HG03571 (cell line): Measurements from ENCODE around the gene NDUFA13.

Source experiments
- ATAC-seq: cut with Tn5 transposase; IDR thresholded peaks from one replicate; pipeline ENCODE4 v1.9.1; 2021; ENCODE audit not compliant: unreplicated experiment

The NDUFA13 gene

DNA sequence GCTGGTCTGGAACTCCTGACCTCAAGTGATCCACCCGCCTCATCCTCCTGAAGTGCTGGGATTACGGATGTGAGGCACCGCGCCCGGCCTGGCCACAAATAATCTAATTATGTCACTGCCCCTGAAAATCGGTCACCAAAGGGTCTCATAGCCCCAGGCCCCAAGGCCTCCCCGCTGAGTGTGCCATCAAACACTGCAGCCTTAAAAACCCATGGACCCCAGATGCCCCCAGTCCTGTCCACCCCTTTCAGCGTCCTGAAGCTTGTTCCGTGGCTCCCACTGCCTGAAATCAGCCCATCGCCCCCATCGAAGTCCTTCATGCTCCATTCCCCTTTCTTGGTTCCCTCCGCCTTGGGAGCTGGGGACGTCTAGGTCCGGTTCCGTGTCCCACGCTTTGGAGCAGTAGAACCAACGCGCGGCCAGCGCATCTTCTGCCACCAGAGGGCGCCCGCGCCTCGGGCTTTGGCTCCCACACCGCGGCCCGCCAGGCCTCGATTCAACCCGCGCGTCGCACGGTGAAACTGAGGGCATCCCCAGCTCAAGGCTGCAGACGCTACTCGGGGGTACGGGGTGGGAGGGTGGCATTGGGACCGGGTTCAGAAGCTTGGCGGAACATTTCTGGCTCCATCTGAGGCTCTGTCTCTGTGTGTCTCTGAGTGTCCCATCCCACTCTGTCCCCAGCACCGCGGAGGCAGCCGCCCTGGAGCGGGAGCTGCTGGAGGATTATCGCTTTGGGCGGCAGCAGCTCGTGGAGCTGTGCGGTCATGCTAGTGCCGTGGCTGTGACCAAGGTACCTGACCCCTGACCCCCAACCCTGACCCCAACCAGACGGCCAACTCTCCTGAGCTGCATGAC, 16.2 kb downstream of the NDUFA13 start:
- ATAC-seq: no peak

DNA sequence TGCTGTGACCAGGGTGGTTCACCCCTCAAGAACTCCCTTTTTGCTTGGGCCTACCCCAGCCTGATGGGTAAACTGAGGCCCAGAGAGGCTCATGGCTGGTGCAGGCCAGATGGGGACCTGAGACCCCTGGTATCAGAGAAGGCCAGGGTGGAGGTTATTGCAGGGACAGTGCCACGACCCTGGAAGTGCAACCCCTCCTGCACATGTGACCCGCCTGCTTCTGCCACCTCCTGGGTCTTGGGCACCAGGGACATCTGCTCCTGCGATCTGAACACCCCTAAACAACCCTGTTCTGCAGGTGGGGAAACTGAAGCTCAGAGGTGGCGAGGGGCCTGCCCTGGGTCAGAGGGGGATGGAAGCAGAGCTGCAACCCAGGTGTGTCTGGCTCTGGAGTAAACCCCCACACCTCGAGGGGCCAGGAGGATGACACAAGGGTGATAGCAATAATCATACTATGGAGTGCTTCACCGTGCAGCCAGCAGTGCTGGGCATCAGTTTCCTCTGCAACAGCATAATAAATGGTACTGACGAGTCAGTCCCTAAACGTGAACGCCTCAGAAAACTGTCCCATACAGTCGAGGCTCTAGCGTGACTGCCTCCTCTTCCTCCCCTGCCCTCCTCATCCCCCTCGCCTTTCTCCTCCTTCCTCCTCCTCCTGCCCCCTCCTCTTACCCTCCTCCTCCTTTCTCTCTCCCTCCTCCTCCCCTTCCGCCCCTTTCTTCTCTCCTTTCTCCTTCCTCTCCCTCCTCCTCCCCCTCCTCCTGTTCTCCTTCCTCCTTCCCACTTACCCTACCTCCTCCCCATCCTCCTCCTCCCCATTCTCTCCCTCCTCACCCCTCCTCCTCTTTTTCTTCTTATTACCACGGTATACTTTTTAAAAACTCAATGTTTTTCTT, 17.0 kb downstream of the NDUFA13 start:
- ATAC-seq: no peak

DNA sequence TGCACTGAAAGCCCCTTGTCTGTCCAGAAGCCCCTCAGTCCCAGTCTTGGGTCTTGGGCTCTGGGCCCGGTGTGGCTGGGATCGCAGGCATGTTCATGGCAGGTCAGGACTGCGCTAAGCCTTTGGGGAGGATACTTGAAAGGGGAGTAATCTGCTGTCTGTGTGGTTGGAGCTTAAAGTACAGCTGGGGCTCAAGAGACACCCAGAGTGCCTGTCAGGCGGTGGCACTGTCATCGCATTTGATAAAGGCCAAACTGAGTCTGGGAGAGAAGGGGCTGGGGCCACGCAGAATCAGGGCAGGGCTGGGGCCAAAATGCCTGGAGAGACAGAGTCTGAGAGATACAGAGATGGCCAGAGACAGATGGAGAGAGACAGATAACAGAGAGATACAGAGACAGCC, 17.8 kb downstream of the NDUFA13 start:
- ATAC-seq: no peak

DNA sequence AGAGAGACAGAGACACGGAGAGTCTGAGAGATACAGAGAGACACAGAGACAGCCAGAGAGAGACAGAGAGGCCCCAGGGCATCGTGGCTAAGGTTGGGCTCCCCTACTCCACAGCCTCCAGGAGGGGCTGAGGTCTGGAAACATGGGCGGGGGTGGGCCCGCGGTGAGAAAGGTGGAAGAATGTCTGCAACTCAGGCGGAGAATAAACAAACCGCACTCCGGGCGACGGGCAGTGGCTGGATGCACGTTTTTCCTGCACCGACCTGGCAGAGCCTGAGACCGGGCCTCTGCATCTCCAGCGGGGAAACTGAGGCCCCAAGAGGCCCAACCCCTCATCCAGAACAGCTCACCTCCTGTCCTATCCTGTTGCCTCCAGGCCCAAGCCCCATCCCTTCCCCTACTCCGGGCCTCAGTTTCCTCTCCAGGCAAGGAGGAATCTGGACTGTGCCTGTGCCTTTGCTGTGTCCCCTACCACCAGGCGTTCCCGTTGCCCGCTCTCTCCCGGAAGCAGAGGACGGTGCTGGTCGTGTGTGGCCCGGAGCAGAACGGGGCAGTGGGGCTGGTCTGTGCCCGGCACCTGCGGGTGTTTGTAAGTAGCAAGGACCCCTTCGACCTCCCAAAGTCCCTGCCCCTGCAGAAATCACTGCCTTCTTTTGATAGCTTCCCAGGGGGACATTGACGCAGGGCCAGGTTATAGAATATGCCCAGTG, 18.7 kb downstream of the NDUFA13 start:
- ATAC-seq: no peak

DNA sequence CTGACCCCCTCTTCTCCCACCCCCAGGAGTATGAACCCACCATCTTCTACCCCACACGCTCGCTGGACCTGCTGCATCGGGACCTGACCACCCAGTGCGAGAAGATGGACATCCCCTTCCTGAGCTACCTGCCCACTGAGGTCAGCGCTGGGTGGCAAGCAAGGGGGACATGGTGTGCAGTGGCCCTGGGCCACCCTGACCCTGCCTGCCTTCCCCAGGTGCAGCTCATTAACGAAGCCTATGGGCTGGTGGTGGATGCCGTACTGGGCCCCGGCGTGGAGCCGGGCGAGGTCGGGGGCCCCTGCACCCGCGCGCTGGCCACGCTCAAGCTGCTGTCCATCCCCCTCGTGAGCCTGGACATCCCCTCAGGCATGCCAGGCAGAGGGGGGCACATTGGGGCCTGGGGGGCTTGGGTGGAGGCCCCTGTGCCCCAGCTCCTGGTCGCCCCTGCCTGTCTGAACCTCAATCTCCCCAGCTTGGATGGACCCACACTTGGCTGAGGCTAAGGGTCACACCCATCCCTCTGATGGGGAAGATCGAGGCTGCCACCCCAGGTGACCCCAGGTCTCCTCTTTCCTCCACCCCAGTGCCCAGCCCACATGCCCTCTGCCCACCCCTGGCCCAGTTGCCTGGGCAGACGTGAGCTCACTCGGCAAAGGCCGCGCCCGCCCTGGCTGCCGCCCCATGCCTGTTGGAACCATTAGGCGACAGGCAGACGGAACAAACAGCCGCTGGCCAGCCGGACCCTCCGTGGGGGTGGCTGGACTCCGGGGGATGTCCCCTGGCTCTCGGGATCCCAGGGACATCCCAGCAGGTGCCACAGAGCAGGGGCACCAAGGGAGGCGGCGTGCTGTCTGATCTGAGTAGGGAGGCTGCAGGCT, 19.5 kb downstream of the NDUFA13 start:
- ATAC-seq: no peak

DNA sequence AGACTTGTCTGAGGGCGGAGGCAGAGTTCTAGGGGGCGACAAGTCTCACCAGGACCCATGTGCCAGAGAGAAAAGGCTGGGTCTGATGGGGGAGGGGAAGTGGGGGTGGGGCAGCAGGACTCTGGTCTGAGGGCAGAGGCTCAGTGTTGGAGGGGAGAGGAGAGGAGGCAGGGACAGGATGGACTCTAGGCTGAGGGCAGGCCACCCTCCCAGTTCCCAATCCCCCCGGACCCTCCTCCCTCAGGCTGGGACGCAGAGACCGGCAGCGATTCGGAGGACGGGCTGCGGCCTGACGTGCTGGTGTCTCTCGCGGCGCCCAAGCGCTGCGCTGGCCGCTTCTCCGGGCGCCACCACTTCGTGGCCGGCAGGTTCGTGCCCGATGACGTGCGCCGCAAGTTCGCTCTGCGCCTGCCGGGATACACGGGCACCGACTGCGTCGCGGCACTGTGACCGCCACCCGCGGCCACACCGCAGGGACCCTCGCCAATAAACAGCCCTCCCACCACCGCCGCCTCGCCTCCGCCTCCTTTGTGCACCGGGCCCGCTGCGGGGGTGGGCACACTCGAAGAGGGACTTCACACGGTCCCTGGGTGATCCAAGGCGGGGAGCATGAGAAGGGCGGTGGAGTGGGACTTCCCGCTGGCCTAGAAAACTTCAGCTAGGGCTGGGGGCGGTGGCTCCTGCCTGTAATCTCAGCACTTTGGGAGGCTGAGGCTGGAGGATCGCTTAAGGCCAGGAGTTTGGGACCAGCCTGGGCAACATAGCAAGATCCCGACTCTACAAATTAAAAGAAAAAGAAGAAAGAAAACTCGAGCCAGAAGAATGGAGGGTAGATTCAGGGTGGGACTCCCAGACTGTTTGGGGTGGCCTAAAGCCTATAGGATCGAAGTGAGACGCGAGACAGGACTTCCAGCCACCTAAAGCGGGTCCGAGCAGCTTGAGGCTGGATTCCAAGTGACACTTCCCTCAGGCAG, 21.3 kb downstream of the NDUFA13 start:
- ATAC-seq: no peak

DNA sequence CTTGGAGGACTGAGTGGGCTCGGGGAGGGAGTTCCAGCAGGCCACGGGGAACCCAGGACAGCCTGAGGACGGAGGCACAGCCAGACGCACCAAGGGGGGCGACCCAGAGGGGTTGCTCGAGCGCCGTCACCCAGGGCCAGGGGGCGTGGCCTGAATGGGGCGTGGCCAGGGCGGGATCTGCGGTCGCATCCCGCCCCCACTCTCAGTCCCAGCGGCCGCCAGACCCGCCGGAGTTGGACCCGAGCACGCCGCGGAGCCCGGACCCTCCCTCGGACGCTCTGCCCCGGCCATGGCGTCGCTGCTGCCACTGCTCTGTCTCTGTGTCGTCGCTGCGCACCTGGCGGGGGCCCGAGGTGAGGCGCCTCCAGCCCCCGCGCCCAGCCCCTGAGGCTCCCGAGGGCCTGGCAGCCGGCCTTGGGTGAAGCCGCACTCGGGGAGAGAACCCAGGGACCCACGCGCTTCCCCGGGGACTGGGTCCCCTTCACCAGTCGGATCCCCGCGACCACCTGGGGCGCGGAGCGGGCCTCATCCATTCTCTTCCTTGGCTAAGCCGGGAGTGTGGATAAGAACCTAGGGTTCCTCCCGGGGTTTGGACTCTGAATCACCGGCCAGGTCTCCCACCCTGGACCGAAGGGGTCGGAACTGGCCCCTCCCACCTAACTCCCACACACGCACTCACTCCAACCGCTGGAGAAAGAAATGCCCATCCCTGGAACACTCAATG, 22.2 kb downstream of the NDUFA13 start, which contains the start of gene CILP2:
TSS of gene CILP2 (plus strand) at position 205 of the 724 bp plus-strand sequence. CDS start at position 290, 85 bp downstream.
- no peak for ATAC-seq

DNA sequence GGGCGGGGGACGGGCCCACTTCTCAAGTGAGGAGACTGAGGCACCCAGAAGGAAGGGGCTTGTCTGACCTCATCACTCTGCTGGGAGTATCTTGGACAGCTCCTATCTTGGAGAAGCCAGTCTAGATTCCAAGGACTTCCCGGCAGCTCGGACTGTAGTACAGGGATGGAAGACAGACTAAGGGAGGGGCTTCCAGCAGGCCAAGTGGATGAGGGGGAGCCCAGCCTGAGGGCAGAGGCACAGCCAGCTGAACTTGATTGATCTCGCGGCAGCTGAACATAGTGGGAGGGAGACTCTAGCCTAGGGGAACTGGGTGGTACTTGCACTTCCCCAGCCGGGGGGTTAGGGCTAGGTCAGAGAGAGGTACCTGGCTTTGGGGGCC, 22.8 kb downstream of the NDUFA13 start:
- no peak for ATAC-seq

DNA sequence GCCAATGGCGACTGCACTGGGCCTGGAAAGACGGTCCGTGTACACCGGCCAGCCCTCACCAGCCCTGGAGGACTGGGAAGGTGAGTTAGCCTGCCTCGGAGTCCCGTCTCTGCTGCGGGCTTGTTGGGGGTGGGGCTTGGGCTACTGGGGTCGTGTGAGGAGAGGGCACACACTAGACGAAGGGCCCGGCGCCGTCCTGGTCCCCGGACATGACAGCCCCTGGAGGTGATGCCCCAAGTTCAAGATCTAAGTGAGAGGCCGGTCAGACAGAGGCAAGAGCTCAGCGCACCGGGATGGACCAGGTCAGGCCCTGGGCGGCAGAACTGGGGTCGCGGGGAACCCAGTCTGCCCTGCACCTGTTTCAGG, 23.7 kb downstream of the NDUFA13 start:
- ATAC-seq: no peak

DNA sequence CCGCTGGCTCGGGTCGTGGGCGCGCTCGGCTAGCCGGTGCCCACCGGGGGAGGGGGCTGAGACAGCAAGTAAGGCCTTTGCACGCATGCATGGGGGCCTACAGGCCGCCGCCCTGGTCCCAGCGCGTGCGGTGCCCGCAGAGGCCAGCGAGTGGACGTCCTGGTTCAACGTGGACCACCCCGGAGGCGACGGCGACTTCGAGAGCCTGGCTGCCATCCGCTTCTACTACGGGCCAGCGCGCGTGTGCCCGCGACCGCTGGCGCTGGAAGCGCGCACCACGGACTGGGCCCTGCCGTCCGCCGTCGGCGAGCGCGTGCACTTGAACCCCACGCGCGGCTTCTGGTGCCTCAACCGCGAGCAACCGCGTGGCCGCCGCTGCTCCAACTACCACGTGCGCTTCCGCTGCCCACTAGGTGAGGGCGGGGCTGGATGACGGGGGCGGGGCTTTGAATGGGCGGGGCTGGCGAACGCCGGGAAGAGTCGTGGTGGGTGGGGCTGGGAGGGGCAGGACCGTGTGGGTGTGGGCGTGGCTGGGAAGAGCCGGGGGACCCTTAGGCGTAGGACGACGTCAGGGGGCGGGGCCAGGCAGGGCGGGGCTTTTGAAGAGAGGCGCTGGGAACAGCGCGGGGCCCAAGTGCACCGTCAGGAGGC, 24.2 kb downstream of the NDUFA13 start:
- no peak for ATAC-seq

DNA sequence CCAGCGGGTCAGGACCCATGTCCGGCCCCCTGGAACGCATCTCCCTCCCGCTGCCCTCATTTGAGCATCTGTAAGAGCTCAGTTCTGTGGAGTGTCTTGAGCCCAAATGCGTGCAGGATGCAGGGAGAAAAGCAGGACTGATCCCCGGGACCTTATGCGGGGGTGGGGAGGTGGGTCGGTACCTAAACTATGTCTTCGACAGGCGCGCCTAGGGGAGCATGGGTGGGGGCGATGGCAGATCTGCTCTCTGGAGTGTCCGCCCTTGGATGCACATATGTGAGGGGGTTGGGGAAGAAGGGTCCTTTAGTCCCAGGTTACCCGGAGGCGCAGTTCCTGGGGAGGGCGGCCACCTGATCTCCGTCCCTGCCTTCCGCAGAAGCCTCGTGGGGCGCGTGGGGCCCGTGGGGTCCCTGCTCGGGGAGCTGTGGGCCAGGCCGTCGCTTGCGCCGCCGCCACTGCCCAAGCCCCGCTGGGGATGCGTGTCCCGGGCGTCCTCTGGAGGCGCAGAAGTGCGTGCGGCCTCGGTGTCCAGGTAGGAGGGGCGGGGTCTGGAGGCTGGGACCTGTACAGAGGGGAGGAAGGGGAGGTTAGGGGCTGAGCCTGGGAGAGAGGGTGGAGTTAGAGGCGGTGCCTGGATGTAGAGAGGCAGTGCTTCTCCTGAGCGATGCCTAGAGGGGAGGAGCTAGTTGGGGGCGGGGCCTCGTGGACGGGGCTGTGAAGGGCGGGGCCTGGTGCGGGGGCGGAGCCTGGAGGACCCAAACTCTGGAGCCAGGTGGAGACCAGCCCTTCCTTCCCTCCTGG, 24.9 kb downstream of the NDUFA13 start:
- no peak for ATAC-seq

DNA sequence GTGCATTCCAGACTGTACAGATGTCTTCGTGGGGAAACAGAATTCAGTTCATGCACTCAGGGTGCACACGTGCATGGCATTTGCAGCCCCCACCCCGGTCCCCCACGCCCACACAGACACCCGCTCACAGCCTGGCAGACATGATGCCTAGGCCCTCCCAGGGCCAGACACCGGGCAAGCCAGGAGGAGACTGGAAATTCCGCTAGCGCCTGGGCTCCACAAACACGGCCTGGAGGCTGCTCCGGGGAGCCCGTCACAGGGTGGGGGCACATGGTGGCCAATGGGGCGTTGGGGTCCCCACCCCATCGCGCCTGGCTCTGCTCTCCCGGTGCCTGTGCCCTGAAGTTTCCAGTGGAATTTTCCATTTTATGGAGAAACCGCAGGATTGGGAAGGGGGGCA, 25.6 kb downstream of the NDUFA13 start:
- ATAC-seq: no peak

DNA sequence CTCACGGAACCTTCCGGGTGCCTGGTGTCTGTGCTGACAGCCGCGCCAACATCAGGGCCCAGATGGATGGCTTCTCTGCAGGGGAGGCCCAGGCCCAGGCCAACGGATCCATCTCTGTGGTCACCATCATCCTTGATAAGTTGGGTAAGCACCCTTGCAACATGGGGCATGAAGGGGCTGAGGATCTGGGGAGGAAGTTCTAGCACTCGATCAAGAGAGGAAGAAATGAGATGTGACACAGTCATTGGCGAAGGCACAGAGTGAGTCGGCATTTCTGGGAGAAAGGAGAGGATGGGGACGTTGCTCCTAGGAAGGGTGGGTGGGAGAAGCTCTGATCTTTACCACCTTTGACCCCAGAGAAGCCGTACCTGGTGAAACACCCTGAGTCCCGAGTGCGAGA, 26.5 kb downstream of the NDUFA13 start:
- ATAC-seq: no peak

DNA sequence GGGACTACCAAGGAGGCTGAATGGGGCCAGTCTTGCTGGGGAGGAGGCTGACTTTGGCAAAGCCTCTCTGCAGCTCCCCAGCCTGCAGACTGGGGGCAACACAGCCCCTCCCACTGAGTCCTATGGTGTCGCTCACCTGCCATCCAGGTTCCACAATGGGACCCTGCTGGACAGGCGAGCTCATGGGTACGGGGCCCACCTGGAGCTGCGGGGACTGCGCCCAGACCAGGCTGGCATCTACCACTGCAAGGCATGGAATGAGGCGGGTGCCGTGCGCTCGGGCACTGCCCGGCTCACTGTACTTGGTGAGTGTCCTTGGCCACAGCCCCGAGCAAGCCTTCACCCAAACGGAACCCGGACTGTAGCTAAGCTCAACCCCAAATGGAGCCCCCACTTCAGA, 27.1 kb downstream of the NDUFA13 start:
- ATAC-seq: no peak

DNA sequence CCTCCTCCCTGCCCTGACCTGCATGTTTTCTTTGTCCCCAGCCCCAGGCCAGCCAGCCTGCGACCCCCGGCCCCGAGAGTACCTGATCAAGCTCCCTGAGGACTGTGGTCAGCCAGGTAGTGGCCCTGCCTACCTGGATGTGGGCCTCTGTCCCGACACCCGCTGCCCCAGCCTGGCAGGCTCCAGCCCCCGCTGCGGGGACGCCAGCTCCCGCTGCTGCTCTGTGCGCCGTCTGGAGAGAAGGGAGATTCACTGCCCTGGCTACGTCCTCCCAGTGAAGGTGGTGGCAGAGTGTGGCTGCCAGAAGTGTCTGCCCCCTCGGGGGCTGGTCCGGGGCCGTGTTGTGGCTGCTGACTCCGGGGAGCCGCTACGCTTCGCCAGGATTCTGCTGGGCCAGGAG, 27.6 kb downstream of the NDUFA13 start:
- no peak for ATAC-seq

DNA sequence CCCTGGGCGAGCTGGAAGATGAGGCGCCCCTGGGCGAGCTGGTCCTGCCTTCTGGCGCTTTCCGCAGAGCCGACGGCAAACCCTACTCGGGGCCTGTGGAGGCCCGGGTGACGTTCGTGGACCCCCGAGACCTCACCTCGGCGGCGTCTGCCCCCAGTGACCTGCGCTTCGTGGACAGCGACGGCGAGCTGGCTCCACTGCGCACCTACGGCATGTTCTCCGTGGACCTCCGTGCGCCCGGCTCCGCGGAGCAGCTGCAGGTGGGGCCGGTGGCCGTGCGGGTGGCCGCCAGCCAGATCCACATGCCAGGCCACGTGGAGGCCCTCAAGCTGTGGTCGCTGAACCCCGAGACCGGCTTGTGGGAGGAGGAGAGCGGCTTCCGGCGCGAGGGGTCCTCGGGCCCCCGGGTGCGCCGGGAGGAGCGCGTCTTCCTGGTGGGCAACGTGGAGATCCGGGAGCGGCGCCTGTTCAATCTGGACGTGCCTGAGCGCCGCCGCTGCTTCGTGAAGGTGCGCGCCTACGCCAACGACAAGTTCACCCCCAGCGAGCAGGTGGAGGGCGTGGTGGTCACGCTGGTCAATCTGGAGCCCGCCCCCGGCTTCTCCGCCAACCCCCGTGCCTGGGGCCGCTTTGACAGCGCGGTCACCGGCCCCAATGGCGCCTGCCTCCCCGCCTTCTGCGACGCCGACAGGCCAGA, 28.4 kb downstream of the NDUFA13 start:
- no peak for ATAC-seq
